Measurements from ENCODE around the gene RAB31. TPM values are rescaled to one million over a fixed set of nuclear protein-coding genes. Genes with fewer than 3 reads are reported as not detected.

The RAB31 gene
- total RNA-seq, 2 donors from 2014 or later: 7.7 to 86.9 TPM

- Histone ChIP-seq H3K27me3 (replicated peaks; ENCODE audit: insufficient read depth) (no peaks in the 10 kb centered on the region), H3K4me1 (replicated peaks) (no peaks in the 10 kb centered on the region), H3K9me3 (no peaks in the 10 kb centered on the region), H3K4me3 (no peak overlapping the region), H3K36me3 (no peaks in the 10 kb centered on the region), H3K27ac (no peak overlapping the region)
- no peak for TF ChIP-seq POLR2A (IDR thresholded peaks at IDR 0.05)
- TF ChIP-seq POLR2AphosphoS5 (IDR thresholded peaks at IDR 0.05): no peak
- no peak for TF ChIP-seq CTCF (IDR thresholded peaks at IDR 0.05)
- intact Hi-C loops (cut with DNase I): no loop called here
- WGBS: 71% methylated on average over 3 of the region's 3 CpGs
- DNase-seq (ENCODE audit: low spot score): no peak
Measured at GRCh38 chr18:9712611-9713010, 4.5 kb downstream of the RAB31 start.

DNA sequence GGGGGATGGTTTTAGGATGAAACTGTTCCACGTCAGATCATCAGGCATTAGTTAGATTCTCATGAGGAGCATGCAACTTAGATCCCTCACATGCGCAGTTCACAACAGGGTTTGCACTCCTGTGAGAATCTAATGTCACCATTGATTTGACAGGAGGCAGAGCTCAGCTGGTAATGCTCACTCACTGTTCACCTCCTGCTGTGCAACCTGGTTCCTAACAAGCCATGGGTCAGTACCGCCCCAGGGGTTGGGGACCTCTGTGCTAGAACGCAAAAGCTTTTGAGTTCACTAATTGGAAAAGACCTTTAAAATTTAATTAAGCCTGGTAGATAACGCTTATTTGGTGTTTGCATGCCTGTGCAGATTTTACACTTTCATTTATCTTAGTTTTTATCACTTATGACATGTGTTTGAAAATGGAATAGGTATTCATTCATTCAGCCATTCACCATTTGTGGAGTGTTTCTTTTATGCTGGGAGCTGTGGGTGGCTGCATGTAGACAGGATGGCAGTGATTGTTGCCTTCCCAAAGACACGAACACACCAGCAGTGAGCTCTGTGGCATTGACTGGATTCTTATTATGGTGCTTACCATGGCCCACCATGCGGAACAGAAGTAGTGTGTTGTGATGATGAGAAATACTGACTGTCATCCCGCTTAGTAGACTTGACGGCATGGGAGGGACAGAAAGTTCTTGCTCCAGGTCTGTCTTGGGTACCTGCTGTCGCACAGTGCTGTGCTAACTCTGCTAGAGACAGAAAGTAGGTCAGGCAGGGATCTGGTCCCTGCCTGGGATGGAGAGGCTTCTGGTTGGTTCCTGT, 6.4 kb downstream of the RAB31 start:
- Histone ChIP-seq H3K4me1 (replicated peaks) (no peaks in the 10 kb centered on the region), H3K4me3 (no peak overlapping the region), H3K27ac (no peak overlapping the region), H3K9me3 (no peaks in the 10 kb centered on the region), H3K36me3 (no peaks in the 10 kb centered on the region), H3K27me3 (replicated peaks; ENCODE audit: insufficient read depth) (no peaks in the 10 kb centered on the region)
- WGBS: 93% methylated on average over 10 of the region's 10 CpGs
- intact Hi-C loops (cut with DNase I): no loop called here
- TF ChIP-seq POLR2A (IDR thresholded peaks at IDR 0.05) (no peak), CTCF (IDR thresholded peaks at IDR 0.05) (no peak), POLR2AphosphoS5 (IDR thresholded peaks at IDR 0.05) (no peak)
- DNase-seq (ENCODE audit: low spot score): no peak

- WGBS: 92% methylated on average over 3 of the region's 3 CpGs
- intact Hi-C loops (cut with DNase I): no loop called here
- H3K27ac ChIP-seq: no peak overlapping the region
- H3K36me3 ChIP-seq: no peaks in the 10 kb centered on the region
- H3K4me1 ChIP-seq (replicated peaks): no peaks in the 10 kb centered on the region
- H3K4me3 ChIP-seq: no peak overlapping the region
- DNase-seq (ENCODE audit: low spot score): no peak
- H3K9me3 ChIP-seq: no peaks in the 10 kb centered on the region
- H3K27me3 ChIP-seq (replicated peaks; ENCODE audit: insufficient read depth): no peaks in the 10 kb centered on the region
- TF ChIP-seq POLR2A (IDR thresholded peaks at IDR 0.05): no peak
- TF ChIP-seq POLR2AphosphoS5 (IDR thresholded peaks at IDR 0.05): no peak
- no peak for TF ChIP-seq CTCF (IDR thresholded peaks at IDR 0.05)
Measured at GRCh38 chr18:9715088-9715343, 6.9 kb downstream of the RAB31 start.

GRCh38 chr18:9715978-9716774, 8.1 kb downstream of the RAB31 start:
- WGBS: 80% methylated on average over 10 of the region's 10 CpGs
- Histone ChIP-seq H3K4me3 (no peak overlapping the region), H3K4me1 (replicated peaks) (no peaks in the 10 kb centered on the region), H3K27me3 (replicated peaks; ENCODE audit: insufficient read depth) (no peaks in the 10 kb centered on the region), H3K27ac (no peak overlapping the region), H3K9me3 (no peaks in the 10 kb centered on the region), H3K36me3 (no peaks in the 10 kb centered on the region)
- no peak for TF ChIP-seq POLR2AphosphoS5 (IDR thresholded peaks at IDR 0.05)
- no peak for TF ChIP-seq POLR2A (IDR thresholded peaks at IDR 0.05)
- no peak for TF ChIP-seq CTCF (IDR thresholded peaks at IDR 0.05)
- no peak for DNase-seq (ENCODE audit: low spot score)
- intact Hi-C loops (cut with DNase I): no loop called here
